H1 (cell line): Measurements from ENCODE around the gene TMED10. TPM values are rescaled to one million over a fixed set of nuclear protein-coding genes. Genes with fewer than 3 reads are reported as not detected.

ENCODE experiments used
- CTCF ChIA-PET: fragments of 300-600 bp; sonication (Branson Sonifier 250); formaldehyde crosslinking; loops from one replicate; lab custom pipeline; 2021; ENCODE audit not compliant: partially characterized antibody; lab: Charles Lee
- POLR2A ChIA-PET: fragments of 300-600 bp; sonication (Branson Sonifier 250); formaldehyde crosslinking; loops from one replicate; lab custom pipeline; 2021; ENCODE audit warnings: inconsistent platforms; ENCODE audit not compliant: partially characterized antibody; lab: Charles Lee
- DNase-seq, 2 experiments: peaks; one replicate each; pipeline versions ENCODE4 v3.0.0 to v3.0.0-alpha.2; 2010 to 2022; ENCODE audit warnings: low spot score in 2 of 2, low read depth in 1 of 2, mixed read lengths in 1 of 2
- FAIRE-seq: peaks from 2 replicates; lab custom pipeline; 2011; peaks lifted over from hg19 to GRCh38; lab: Jason Lieb, UNC
- H2AFZ ChIP-seq: 2 replicates; pipeline ENCODE4 v1.8.1; 2012; ENCODE audit warnings: low read length, inconsistent platforms
- H2AK5ac ChIP-seq: 2 replicates; pipeline ENCODE4 v1.6.1; 2013; ENCODE audit warnings: low read depth, low read length
- H2BK120ac ChIP-seq: replicated peaks from 2 replicates; pipeline ENCODE3; 2013; ENCODE audit warnings: low read depth, low read length, inconsistent platforms
- H2BK12ac ChIP-seq: 2 replicates; pipeline ENCODE4 v1.6.1; 2013; ENCODE audit warnings: low read depth, low read length
- H2BK15ac ChIP-seq: 2 replicates; pipeline ENCODE4 v1.6.1; 2013; ENCODE audit warnings: low read length
- H2BK20ac ChIP-seq: 2 replicates; pipeline ENCODE4 v1.6.1; 2013; ENCODE audit warnings: low read length
- H2BK5ac ChIP-seq: 2 replicates; pipeline ENCODE4 v1.6.1; 2013; ENCODE audit warnings: low read depth, low read length
- H3K14ac ChIP-seq: 2 replicates; pipeline ENCODE4 v1.6.1; 2013; ENCODE audit warnings: inconsistent platforms; ENCODE audit not compliant: insufficient read length
- H3K18ac ChIP-seq: 2 replicates; pipeline ENCODE4 v1.6.1; 2013; ENCODE audit warnings: low read length; ENCODE audit errors: extremely low read depth
- H3K23ac ChIP-seq: 2 replicates; pipeline ENCODE4 v1.6.1; 2013; ENCODE audit warnings: inconsistent platforms; ENCODE audit not compliant: insufficient read length
- H3K23me2 ChIP-seq: 2 replicates; pipeline ENCODE4 v1.6.1; 2013; ENCODE audit warnings: low read depth, low read length
- H3K27ac ChIP-seq: 2 replicates; pipeline ENCODE4 v1.6.1; 2011; ENCODE audit warnings: low read depth, low read length, inconsistent platforms
- H3K27me3 ChIP-seq, 4 experiments: replicated peaks in 1 of 4; 1 replicate in 1 of 4; 2 replicates in 3 of 4; pipeline versions ENCODE4 v1.6.1 to v1.8.1; 2011 to 2013; ENCODE audit warnings: low read length in 3 of 4, mild to moderate bottlenecking in 3 of 4, inconsistent platforms in 2 of 4, mixed read lengths in 2 of 4, moderate library complexity in 1 of 4; ENCODE audit not compliant: control insufficient read depth in 3 of 4, insufficient read depth in 3 of 4; ENCODE audit errors: extremely low read depth in 1 of 4
- H3K36me3 ChIP-seq, 4 experiments: 2 replicates each; pipeline versions ENCODE4 v1.6.1 to v1.8.1; 2011 to 2013; ENCODE audit warnings: mild to moderate bottlenecking in 4 of 4, low read length in 3 of 4, moderate library complexity in 2 of 4, control low read depth in 1 of 4, inconsistent platforms in 1 of 4; ENCODE audit not compliant: insufficient read depth in 4 of 4, control insufficient read depth in 2 of 4
- H3K4ac ChIP-seq: replicated peaks from 2 replicates; pipeline ENCODE3; 2013; ENCODE audit warnings: low read length, low read depth, mixed read lengths, inconsistent platforms; ENCODE audit not compliant: insufficient read length
- H3K4me1 ChIP-seq, 4 experiments: replicated peaks in 1 of 4; 1 replicate in 1 of 4; 2 replicates in 3 of 4; pipeline versions ENCODE4 v1.6.1 to v1.8.1; 2011 to 2013; ENCODE audit warnings: low read length in 3 of 4, inconsistent platforms in 2 of 4, mixed read lengths in 1 of 4; ENCODE audit not compliant: insufficient read depth in 4 of 4, control insufficient read depth in 3 of 4
- H3K4me2 ChIP-seq, 2 experiments: 2 replicates each; pipeline versions ENCODE4 v1.6.1 to v1.8.1; 2011 to 2013; ENCODE audit warnings: low read depth in 2 of 2, low read length in 2 of 2, control low read depth in 1 of 2, inconsistent platforms in 1 of 2, mild to moderate bottlenecking in 1 of 2; ENCODE audit not compliant: insufficient read depth in 1 of 2
- H3K4me3 ChIP-seq, 4 experiments: fragments of 200-600, 300-600 bp in 1 of 4; sonication (generic), shearing (Covaris generic), sonication (Bioruptor Twin) in 1 of 4; 2 replicates each; pipeline versions ENCODE4 v1.5.1 to v1.8.1; 2011 to 2016; ENCODE audit warnings: low read length in 4 of 4, low read depth in 3 of 4, control low read depth in 2 of 4, inconsistent platforms in 2 of 4, mild to moderate bottlenecking in 2 of 4, mixed read lengths in 1 of 4, moderate library complexity in 1 of 4; ENCODE audit not compliant: insufficient read depth in 2 of 4; ENCODE audit errors: extremely low read depth in 1 of 4
- H3K56ac ChIP-seq: replicated peaks from 2 replicates; pipeline ENCODE3; 2013; ENCODE audit warnings: low read depth, mild to moderate bottlenecking, mixed read lengths, low read length, inconsistent platforms; ENCODE audit not compliant: insufficient read length
- H3K79me1 ChIP-seq: 2 replicates; pipeline ENCODE4 v1.6.1; 2013; ENCODE audit warnings: low read depth, low read length, control low read depth
- H3K79me2 ChIP-seq, 2 experiments: 2 replicates each; pipeline versions ENCODE4 v1.6.1 to v1.8.1; 2012 to 2013; ENCODE audit warnings: low read length in 2 of 2, mild to moderate bottlenecking in 2 of 2, inconsistent platforms in 1 of 2; ENCODE audit not compliant: insufficient read depth in 2 of 2, control insufficient read depth in 1 of 2
- H3K9ac ChIP-seq, 4 experiments: replicated peaks in 1 of 4; 1 replicate in 1 of 4; 2 replicates in 3 of 4; pipeline versions ENCODE4 v1.6.1 to v1.8.1; 2011 to 2013; ENCODE audit warnings: low read depth in 3 of 4, low read length in 3 of 4, control low read depth in 2 of 4, mild to moderate bottlenecking in 2 of 4, moderate library complexity in 2 of 4, inconsistent platforms in 1 of 4; ENCODE audit errors: extremely low read depth in 1 of 4
- H3K9me3 ChIP-seq, 2 experiments: 2 replicates each; pipeline versions ENCODE4 v1.6.1 to v1.8.1; 2012 to 2013; ENCODE audit warnings: mild to moderate bottlenecking in 2 of 2, moderate library complexity in 2 of 2, control low read depth in 1 of 2, inconsistent platforms in 1 of 2, low read depth in 1 of 2, low read length in 1 of 2, mixed read lengths in 1 of 2; ENCODE audit not compliant: insufficient read depth in 2 of 2
- H4K20me1 ChIP-seq, 2 experiments: replicated peaks in 1 of 2; 2 replicates each; pipeline versions ENCODE3 to v1.8.1; 2011 to 2013; ENCODE audit warnings: inconsistent platforms in 2 of 2, low read length in 2 of 2, mild to moderate bottlenecking in 1 of 2; ENCODE audit not compliant: insufficient read depth in 2 of 2, control insufficient read depth in 1 of 2
- H4K5ac ChIP-seq: 2 replicates; pipeline ENCODE4 v1.6.1; 2013; ENCODE audit warnings: low read length, low read depth, mixed read lengths, inconsistent platforms; ENCODE audit not compliant: insufficient read length
- H4K8ac ChIP-seq: 2 replicates; pipeline ENCODE4 v1.8.0; 2013; ENCODE audit warnings: mild to moderate bottlenecking, moderate library complexity, low read length, inconsistent platforms; ENCODE audit not compliant: insufficient read depth; ENCODE audit errors: extremely low read depth
- H4K91ac ChIP-seq: replicated peaks from 2 replicates; pipeline ENCODE3; 2013; ENCODE audit warnings: low read length, mixed read lengths, inconsistent platforms; ENCODE audit not compliant: insufficient read length
- BACH1 ChIP-seq: IDR thresholded peaks from 2 replicates; pipeline ENCODE4 v1.6.1; 2012; ENCODE audit warnings: low read length, improper control_type of control experiment
- CTBP2 ChIP-seq: IDR thresholded peaks from 2 replicates; pipeline ENCODE4 v1.7.0; 2011; ENCODE audit warnings: borderline replicate concordance, mild to moderate bottlenecking, moderate library complexity, mixed read lengths, low read length; ENCODE audit not compliant: insufficient read depth, insufficient read length
- KDM4A ChIP-seq: IDR thresholded peaks from one replicate; pipeline ENCODE4 v1.7.1; 2012; ENCODE audit warnings: low read depth, mild to moderate bottlenecking, moderate library complexity, low read length, inconsistent platforms; ENCODE audit not compliant: severe bottlenecking
- NANOG ChIP-seq: IDR thresholded peaks from 2 replicates; pipeline ENCODE4 v1.6.1; 2011; ENCODE audit warnings: low read length, low read depth, mild to moderate bottlenecking, inconsistent platforms; ENCODE audit not compliant: insufficient read depth, poor library complexity, severe bottlenecking
- PHF8 ChIP-seq: fragments of 200-600 bp; sonication (generic); conservative IDR thresholded peaks from 2 replicates; pipeline ENCODE4 v1.7.1; 2012; ENCODE audit warnings: low read depth, mild to moderate bottlenecking, inconsistent platforms, low read length, moderate library complexity
- POLR2AphosphoS5 ChIP-seq: IDR thresholded peaks from 2 replicates; pipeline ENCODE4 v1.6.1; 2011; ENCODE audit warnings: low read depth, low read length
- RAD21 ChIP-seq, 2 experiments: IDR thresholded peaks in 1 of 2; conservative IDR thresholded peaks in 1 of 2; 2 replicates each; pipeline ENCODE4 v1.6.1; 2011; ENCODE audit warnings: low read depth in 2 of 2, low read length in 2 of 2, improper control_type of control experiment in 1 of 2, inconsistent platforms in 1 of 2, mild to moderate bottlenecking in 1 of 2, moderate library complexity in 1 of 2
- SAP30 ChIP-seq: fragments of 300-600 bp; sonication (generic); IDR thresholded peaks from 2 replicates; pipeline ENCODE4 v1.7.1; 2012; ENCODE audit warnings: low read length, moderate library complexity, mild to moderate bottlenecking, inconsistent platforms; ENCODE audit not compliant: insufficient read depth, insufficient replicate concordance
- SIN3A ChIP-seq, 2 experiments: IDR thresholded peaks in 1 of 2; conservative IDR thresholded peaks in 1 of 2; 2 replicates each; pipeline ENCODE4 v1.6.1; 2011 to 2012; ENCODE audit warnings: low read length in 2 of 2, improper control_type of control experiment in 1 of 2, low read depth in 1 of 2, mild to moderate bottlenecking in 1 of 2
- SIRT6 ChIP-seq: IDR thresholded peaks from one replicate; pipeline ENCODE4 v1.7.1; 2012; ENCODE audit warnings: low read length, inconsistent platforms
- TAF1 ChIP-seq: IDR thresholded peaks from 2 replicates; pipeline ENCODE4 v1.6.1; 2011; ENCODE audit warnings: mild to moderate bottlenecking, low read depth, low read length
- TBP ChIP-seq: IDR thresholded peaks from 2 replicates; pipeline ENCODE4 v1.6.1; 2011; ENCODE audit warnings: low read depth, low read length, improper control_type of control experiment
- YY1 ChIP-seq: IDR thresholded peaks from 2 replicates; pipeline ENCODE4 v1.6.1; 2011; ENCODE audit warnings: low read depth, mild to moderate bottlenecking, low read length
- WGBS, 2 experiments: shearing (Covaris generic) in 1 of 2; methylation state at CpG; one replicate each; pipeline versions ENCODE4 v1.1.6 to v1.1.7; 2013 to 2015; ENCODE audit warnings: low lambda C conversion rate in 2 of 2, mixed read lengths in 2 of 2, inconsistent platforms in 1 of 2, low coverage in 1 of 2, missing lambda C conversion rate in 1 of 2; ENCODE audit not compliant: insufficient replicate concordance in 2 of 2, insufficient coverage in 1 of 2, insufficient read length in 1 of 2; ENCODE audit errors: extremely low coverage in 1 of 2, missing lambda C conversion rate in 1 of 2; 5-methylcytosine and 5-hydroxymethylcytosine counted together
- polyA plus RNA-seq, 7 experiments: library from polyadenylated mRNA; depleted of rRNA in 3 of 7; stranded (reverse) in 5 of 7; unstranded in 2 of 7; fragments of >200 nt in 5 of 7; fragments of 200-250 nt in 2 of 7; gene quantifications; 1 replicate in 5 of 7; 2 replicates in 1 of 7; 4 replicates in 1 of 7; pipeline versions ENCODE4 v1.2.1 to v1.2.3, GENCODE V29; 2011 to 2013; ENCODE audit warnings: missing spikeins in 2 of 7, mixed read lengths in 2 of 7
- total RNA-seq: library from RNA; stranded (reverse); fragmentation: NEBNext Ultra II Directional; extraction: Animal tissue kit (Norgen Biotek cat#: 25700); gene quantifications from 2 replicates; pipeline ENCODE4 v1.2.1, GENCODE V29; 2021

TMED10 gene
- total and polyA plus RNA-seq, 2 of the 8 experiments (the other 6 are each of a cell fraction or from before 2014, with no cell fraction given) = 218 to 250 TPM

- Histone ChIP-seq H3K23me2 (no peaks in the 10 kb centered on the region), H2AFZ (no peak overlapping the region), H3K36me3 (no peaks in the 10 kb centered on the region), H4K5ac (no peak overlapping the region), H4K91ac (no peak overlapping the region), H4K8ac (no peak overlapping the region), H3K18ac (no peak overlapping the region), H3K14ac (no peak overlapping the region), H2BK20ac (no peak overlapping the region), H3K79me2 (no peaks in the 10 kb centered on the region), H3K27me3 (no peaks in the 10 kb centered on the region), H3K4me2 (no peak overlapping the region), H3K23ac (no peak overlapping the region), H3K4me1 (no peaks in the 10 kb centered on the region), H2BK15ac (no peak overlapping the region), H3K27ac (no peak overlapping the region), H3K56ac (no peak overlapping the region), H4K20me1 (no peaks in the 10 kb centered on the region), H3K9me3 (no peaks in the 10 kb centered on the region), H2BK5ac (no peak overlapping the region), H3K79me1 (no peaks in the 10 kb centered on the region), H3K9ac (no peak overlapping the region), H2AK5ac (no peak overlapping the region), H3K4ac (no peak overlapping the region), H2BK120ac (no peak overlapping the region), H3K4me3 (no peak overlapping the region), H2BK12ac (no peak overlapping the region)
- DNase-seq (no peak), FAIRE-seq (no peak)
- ChIA-PET POLR2A (interaction anchor here (0.9 to 1.1 kb wide), 2 partner anchors 42 to 62 kb away, joined by 3 read pairs; partner anchors contain the start of gene FOS), CTCF (interaction anchor here (0.6 kb wide), 1 partner anchor 738 kb away, joined by 3 read pairs; no protein-coding TSS in a partner anchor)
- WGBS, 2 experiments = 91% methylated on average over 6 of the region's 6 CpGs; no CpG with 5 or more reads in 1 of the 2 experiments
- no peak for TF ChIP-seq BACH1
- no peak for TF ChIP-seq PHF8
- TF ChIP-seq POLR2AphosphoS5 = no peak
- no peak for TF ChIP-seq KDM4A
- no peak for TF ChIP-seq YY1
- TF ChIP-seq TAF1 = no peak
- no peak for TF ChIP-seq RAD21 (IDR thresholded peaks at IDR 0.05 in 1 of 2, conservative IDR thresholded peaks at IDR 0.05 in 1 of 2; ENCODE audit: low read depth in 2 of 2, low read length in 2 of 2)
- TF ChIP-seq SAP30 = no peak
- TF ChIP-seq SIRT6 = no peak
- no peak for TF ChIP-seq CTBP2
- no peak for TF ChIP-seq SIN3A (conservative IDR thresholded peaks at IDR 0.05 in 1 of 2, IDR thresholded peaks at IDR 0.05 in 1 of 2; ENCODE audit: low read depth in 1 of 2, low read length in 2 of 2)
- no peak for TF ChIP-seq TBP
- no peak for TF ChIP-seq NANOG
Observed at GRCh38 chr14:75216427-75217006, 40.1 kb upstream of the TMED10 start.
